HepG2 (cell line): ENCODE results near the gene TWF1. TPM values are rescaled to one million over a fixed set of nuclear protein-coding genes. Genes with fewer than 3 reads are reported as not detected.

Experiments
- AHR ChIP-seq: IDR thresholded peaks from 2 replicates; pipeline ENCODE4 v1.6.1; 2018; ENCODE audit warnings: missing genetic modification reagents, missing compliant biosample characterization
- ARHGAP35 ChIP-seq: sonication (generic); formaldehyde crosslinking; IDR thresholded peaks from 2 replicates; pipeline ENCODE4 v1.9.0; 2022; ENCODE audit warnings: mild to moderate bottlenecking, inconsistent platforms, moderate library complexity, missing genetic modification reagents, borderline replicate concordance
- BCLAF1 ChIP-seq: fragments of 450-650 bp; IDR thresholded peaks from 2 replicates; pipeline ENCODE4 v1.6.1; 2017; ENCODE audit warnings: mild to moderate bottlenecking
- DRAP1 ChIP-seq: IDR thresholded peaks from 2 replicates; pipeline ENCODE4 v1.6.1; 2016; ENCODE audit warnings: missing genetic modification reagents, missing compliant biosample characterization
- ETS1 ChIP-seq: sonication (generic); formaldehyde crosslinking; IDR thresholded peaks from 2 replicates; pipeline ENCODE4 v1.4.0; 2020; ENCODE audit warnings: missing genetic modification reagents
- KDM6A ChIP-seq: IDR thresholded peaks from 2 replicates; pipeline ENCODE4 v1.6.1; 2016; ENCODE audit warnings: low read depth
- LRRFIP1 ChIP-seq: sonication (generic); formaldehyde crosslinking; conservative IDR thresholded peaks from 2 replicates; pipeline ENCODE4 v1.4.0; 2020; ENCODE audit warnings: missing genetic modification reagents
- MLXIP ChIP-seq: sonication (generic); formaldehyde crosslinking; IDR thresholded peaks from 2 replicates; pipeline ENCODE4 v1.9.0; 2021; ENCODE audit warnings: missing genetic modification reagents, borderline replicate concordance
- PHF21A ChIP-seq: sonication (generic); formaldehyde crosslinking; IDR thresholded peaks from 2 replicates; pipeline ENCODE4 v1.5.0; 2020; ENCODE audit warnings: mild to moderate bottlenecking, missing genetic modification reagents
- RBAK ChIP-seq: sonication (generic); formaldehyde crosslinking; IDR thresholded peaks from 2 replicates; pipeline ENCODE4 v1.5.1; 2020; ENCODE audit warnings: mild to moderate bottlenecking, missing genetic modification reagents
- ZNF18 ChIP-seq: sonication (generic); formaldehyde crosslinking; IDR thresholded peaks from 2 replicates; pipeline ENCODE4 v1.8.0; 2022; ENCODE audit warnings: mild to moderate bottlenecking, missing genetic modification reagents; ENCODE audit not compliant: insufficient replicate concordance
- ZNF263 ChIP-seq: sonication (generic); formaldehyde crosslinking; IDR thresholded peaks from 2 replicates; pipeline ENCODE4 v1.4.0; 2020; ENCODE audit warnings: missing genetic modification reagents
- polyA plus RNA-seq, 8 experiments: library from polyadenylated mRNA; depleted of rRNA in 3 of 8; stranded (reverse) in 7 of 8; unstranded in 1 of 8; fragments of >200 nt; fragmentation: Illumina TruSeq in 4 of 8; extraction: Trizol in 4 of 8; gene quantifications; 2 replicates each; pipeline versions ENCODE4 v1.2.1 to v1.2.3, GENCODE V29; 2011 to 2016; ENCODE audit warnings: low read depth in 4 of 8, missing spikeins in 1 of 8, mixed read lengths in 1 of 8; ENCODE audit not compliant: insufficient read depth in 1 of 8
- total RNA-seq, 5 experiments: library from RNA; depleted of rRNA; stranded (reverse); fragments of >200 nt; fragmentation: Illumina TruSeq; extraction: Trizol; gene quantifications; 2 replicates each; pipeline ENCODE4 v1.2.3, GENCODE V29; 2016; ENCODE audit warnings: low read depth in 1 of 5

Gene TWF1
- total and polyA plus RNA-seq, 2 of the 13 experiments (the other 11 are each of a cell fraction or from before 2014, with no cell fraction given), result 32.3 to 85.5 TPM

- TF ChIP-seq ARHGAP35 (CRISPR knock-in tag) (no peak; the same call in 1 of the 2 replicates), AHR (CRISPR knock-in tag) (no peak), BCLAF1 (no peak), ZNF18 (CRISPR knock-in tag) (no peak), RBAK (CRISPR knock-in tag) (no peak), DRAP1 (no peak), PHF21A (CRISPR knock-in tag) (no peak), ETS1 (CRISPR knock-in tag) (no peak), LRRFIP1 (CRISPR knock-in tag) (no peak), MLXIP (no peak), ZNF263 (CRISPR knock-in tag) (no peak), KDM6A (CRISPR knock-in tag) (no peak)
These were observed 29.7 kb upstream of the TWF1 start, which contains the start of gene TMEM117 (continued) for GRCh38 chr12:43835656-43836474.
